GM18498 (cell line): ENCODE data around the gene DXO.
A peak's percentile ranks its signal among the peaks of the same experiment; 100 is the strongest.
"Not testable (repeated sequence)": the region's sequence is repeated elsewhere in the genome, so short reads cannot be mapped to it uniquely, and the experiment has no call there.

Experiments used
- ATAC-seq: cut with Tn5 transposase; IDR thresholded peaks from one replicate; pipeline ENCODE4 v1.9.1; 2021; ENCODE audit warnings: mild to moderate bottlenecking, moderate library complexity; ENCODE audit not compliant: unreplicated experiment

Gene DXO

DNA sequence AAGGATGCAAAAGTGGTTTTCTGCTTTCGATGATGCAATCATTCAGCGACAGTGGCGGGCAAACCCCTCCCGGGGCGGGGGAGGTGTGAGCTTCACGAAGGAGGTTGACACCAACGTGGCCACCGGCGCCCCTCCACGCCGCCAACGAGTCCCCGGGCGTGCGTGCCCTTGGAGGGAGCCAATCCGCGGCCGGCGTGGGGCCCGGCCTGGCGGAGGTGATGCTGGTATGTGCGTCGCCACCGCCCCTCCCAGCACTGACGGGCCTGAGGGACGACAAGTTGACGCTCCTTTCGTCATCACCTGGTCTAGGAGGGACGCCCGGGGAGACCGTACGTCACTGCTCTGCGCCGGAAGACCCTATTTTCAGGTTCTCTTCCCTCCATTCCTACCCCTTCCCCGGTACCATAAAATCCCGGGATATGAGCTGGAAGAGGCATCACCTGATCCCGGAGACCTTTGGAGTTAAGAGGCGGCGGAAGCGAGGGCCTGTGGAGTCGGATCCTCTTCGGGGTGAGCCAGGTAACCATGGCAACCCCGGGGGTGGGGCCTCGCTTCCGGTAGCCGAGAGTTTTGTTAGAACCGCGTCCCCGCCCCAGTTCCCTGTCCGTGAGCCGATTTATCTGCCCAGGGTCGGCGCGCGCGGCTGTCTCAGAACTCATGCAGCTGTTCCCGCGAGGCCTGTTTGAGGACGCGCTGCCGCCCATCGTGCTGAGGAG is at the start of gene DXO:
DXO (minus strand) TSS at position 146 of the 716 bp plus-strand sequence. CDS start 463 bp downstream, outside the sequence.
- peak; percentile 90 for ATAC-seq

DNA sequence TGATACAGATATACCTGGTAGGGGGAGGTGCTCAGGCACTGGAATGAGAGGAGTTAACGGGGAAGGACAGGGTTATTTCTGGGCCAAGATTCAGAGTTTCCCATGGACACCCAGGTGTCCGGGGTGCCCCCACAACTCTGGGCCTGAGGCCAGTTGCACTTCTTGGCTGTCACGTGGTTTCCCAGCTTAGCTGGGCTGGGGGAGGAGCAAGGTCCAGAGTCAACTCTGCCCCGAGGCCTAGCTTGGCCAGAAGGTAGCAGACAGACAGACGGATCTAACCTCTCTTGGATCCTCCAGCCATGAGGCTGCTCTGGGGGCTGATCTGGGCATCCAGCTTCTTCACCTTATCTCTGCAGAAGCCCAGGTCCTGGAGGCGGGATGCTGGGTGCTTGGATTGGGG is 42.6 kb upstream of the DXO start, which contains the start of gene C4B:
C4B (plus strand) TSS at position 249 of the 400 bp plus-strand sequence; CDS start at position 300, 51 bp downstream.
- ATAC-seq, result not testable (repeated sequence)

- ATAC-seq, result not testable (repeated sequence)
Measured at GRCh38 chr6:32013738-32014137, 41.8 kb upstream of the DXO start.

GRCh38 chr6:32012941-32013617 is 41.1 kb upstream of the DXO start:
- ATAC-seq, result not testable (repeated sequence)

GRCh38 chr6:32010856-32011530 is 39.1 kb upstream of the DXO start:
- not testable (repeated sequence) for ATAC-seq

DNA sequence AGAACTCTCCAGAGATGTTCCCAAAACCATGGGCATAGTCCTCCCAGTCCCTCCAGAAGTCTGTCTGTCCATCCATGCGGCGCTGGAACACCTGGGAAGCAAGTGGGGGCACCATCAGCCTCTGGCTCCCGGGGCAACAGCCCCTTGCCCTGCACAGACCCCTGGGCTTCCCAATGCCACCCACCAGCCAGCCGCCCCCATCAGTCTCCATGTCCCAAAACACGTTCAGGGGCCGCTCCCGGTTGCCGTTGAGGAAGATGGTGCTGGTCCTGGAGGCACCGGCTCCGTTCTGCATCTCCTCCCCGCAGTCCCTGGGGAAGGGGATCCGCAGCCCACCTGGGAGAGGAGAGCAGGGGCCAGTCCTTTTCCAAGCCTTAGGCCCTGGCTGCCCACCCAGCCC is 37.6 kb upstream of the DXO start:
- not testable (repeated sequence) for ATAC-seq

GRCh38 chr6:32008616-32009015 is 36.7 kb upstream of the DXO start:
- ATAC-seq, result not testable (repeated sequence)

DNA sequence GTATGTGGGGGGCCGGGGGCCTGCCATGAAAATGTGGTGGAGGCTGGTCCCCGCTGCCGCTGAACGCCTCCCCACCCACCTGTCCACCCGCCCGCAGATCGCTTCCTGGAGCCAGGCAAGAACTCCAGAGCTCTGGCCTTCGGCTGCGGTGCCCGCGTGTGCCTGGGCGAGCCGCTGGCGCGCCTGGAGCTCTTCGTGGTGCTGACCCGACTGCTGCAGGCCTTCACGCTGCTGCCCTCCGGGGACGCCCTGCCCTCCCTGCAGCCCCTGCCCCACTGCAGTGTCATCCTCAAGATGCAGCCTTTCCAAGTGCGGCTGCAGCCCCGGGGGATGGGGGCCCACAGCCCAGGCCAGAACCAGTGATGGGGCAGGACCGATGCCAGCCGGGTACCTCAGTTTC is 36.1 kb upstream of the DXO start:
- not testable (repeated sequence) for ATAC-seq

DNA sequence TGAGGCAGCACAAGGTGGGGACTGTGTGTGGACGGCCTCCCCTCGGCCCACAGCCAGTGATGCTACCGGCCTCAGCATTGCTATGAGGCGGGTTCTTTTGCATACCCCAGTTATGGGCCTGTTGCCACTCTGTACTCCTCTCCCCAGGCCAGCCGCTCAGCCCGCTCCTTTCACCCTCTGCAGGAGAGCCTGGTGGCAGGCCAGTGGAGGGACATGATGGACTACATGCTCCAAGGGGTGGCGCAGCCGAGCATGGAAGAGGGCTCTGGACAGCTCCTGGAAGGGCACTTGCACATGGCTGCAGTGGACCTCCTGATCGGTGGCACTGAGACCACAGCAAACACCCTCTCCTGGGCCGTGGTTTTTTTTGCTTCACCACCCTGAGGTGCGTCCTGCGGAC is 35.1 kb upstream of the DXO start:
- ATAC-seq, result not testable (repeated sequence)

GRCh38 chr6:32005991-32006529 is 34.1 kb upstream of the DXO start:
- ATAC-seq, result not testable (repeated sequence)

- ATAC-seq, result not testable (repeated sequence)
Measured at GRCh38 chr6:32005538-32005880, 33.6 kb upstream of the DXO start.

- not testable (repeated sequence) for ATAC-seq
Measured at GRCh38 chr6:32004864-32005537, 33.1 kb upstream of the DXO start.

DNA sequence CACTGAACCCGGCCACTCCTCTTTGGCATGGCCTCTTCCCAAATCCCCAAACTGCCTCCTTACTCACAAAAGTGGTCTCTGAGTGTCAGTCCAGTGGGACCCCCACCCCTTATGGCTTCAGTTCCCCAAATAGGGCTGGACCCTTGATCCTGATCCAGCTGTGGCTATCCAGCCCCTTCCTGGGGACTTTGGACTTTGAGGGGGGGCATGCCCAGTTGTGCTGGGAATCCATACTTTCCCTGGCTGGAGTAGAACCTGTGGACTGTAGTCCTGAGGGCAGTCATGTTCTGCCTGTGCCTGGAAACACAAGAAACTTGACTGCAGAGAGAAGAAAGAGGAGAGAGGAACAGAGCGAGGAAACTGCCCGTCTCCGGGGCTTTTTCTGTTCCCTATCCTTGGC is 32.5 kb upstream of the DXO start:
- not testable (repeated sequence) for ATAC-seq

DNA sequence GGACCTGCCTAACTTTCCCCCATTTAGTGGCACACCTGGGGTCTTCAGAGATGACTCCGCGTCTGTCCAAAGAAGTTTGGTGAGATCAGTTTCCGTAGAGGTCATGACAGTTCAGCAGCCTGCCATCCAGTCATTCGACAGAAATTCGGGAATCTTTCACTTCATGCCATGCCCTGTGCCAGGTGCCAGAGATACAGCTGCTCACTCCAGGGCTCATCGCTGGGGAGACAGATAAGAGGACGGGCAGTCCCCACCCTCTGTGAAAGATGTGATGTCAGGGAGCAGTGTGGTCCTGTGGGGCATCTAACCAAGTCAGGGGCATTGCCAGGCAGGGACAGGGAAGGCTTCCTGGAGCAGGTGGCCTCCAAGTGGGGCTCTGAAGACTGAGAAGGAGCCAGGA is 31.4 kb upstream of the DXO start:
- ATAC-seq, result not testable (repeated sequence)

GRCh38 chr6:32002546-32003268 is 30.8 kb upstream of the DXO start:
- not testable (repeated sequence) for ATAC-seq

DNA sequence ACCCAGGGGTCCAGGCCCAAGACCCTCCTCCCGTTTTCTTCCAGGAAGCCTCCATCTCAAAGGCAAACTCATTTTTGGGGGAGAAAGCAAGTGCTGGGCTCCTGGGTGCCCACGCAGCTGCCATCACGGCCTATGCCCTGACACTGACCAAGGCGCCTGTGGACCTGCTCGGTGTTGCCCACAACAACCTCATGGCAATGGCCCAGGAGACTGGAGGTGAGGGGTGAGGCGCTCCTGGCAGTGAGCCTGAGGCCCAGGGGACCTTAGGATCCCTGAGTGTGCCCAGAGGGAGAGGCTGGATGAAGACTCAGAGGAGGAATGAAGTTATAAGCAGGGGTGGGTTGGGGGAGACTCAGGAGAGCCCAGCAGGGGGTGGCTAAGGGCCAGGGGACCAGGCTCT is 24.4 kb upstream of the DXO start:
- ATAC-seq, result not testable (repeated sequence)

- not testable (repeated sequence) for ATAC-seq
Measured at GRCh38 chr6:31994421-31994820, 22.5 kb upstream of the DXO start.

DNA sequence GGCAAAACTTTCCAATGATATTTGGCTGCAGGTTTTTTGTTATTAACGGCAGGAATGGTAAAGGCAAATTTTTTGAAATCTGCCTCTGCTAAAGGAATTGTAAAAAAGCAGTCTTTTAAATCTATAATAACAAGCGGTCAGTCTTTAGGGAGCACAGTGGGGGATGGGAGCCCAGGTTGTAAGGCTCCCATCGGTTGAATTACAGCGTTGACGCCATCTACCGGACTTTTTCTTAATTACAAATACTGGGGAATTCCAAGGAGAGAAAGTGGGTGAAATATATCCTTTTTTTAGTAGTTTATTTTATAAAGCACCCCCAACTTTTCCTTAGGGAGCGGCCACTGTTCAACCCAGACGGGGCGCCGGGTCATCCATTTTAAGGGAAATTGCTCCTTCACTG is 17.4 kb upstream of the DXO start:
- ATAC-seq, result not testable (repeated sequence)

GRCh38 chr6:31981744-31982143 is 9.8 kb upstream of the DXO start, which contains the start of gene C4A:
C4A (plus strand) TSS chr6:31982057; CDS start chr6:31982108, 51 bp downstream.
- ATAC-seq, result not testable (repeated sequence)

- not testable (repeated sequence) for ATAC-seq
Measured at GRCh38 chr6:31980998-31981397, 9.1 kb upstream of the DXO start.
